OCI-LY1 (cell line): ENCODE data around the gene FSTL3.

Experiments
- EZH2 ChIP-seq: fragments of 200-600 bp; sonication (generic), shearing (Covaris generic); IDR thresholded peaks from 2 replicates; pipeline ENCODE4 v1.8.0; 2017; ENCODE audit warnings: borderline replicate concordance, mixed run types, mild to moderate bottlenecking, antibody characterized with exemption, low read length, moderate library complexity, mixed read lengths
- TF ChIP-seq, protein P1 (sequence below): fragments of 200-600 bp; sonication (generic), shearing (Covaris generic); IDR thresholded peaks from 2 replicates; pipeline ENCODE4 v1.5.1; 2017; ENCODE audit warnings: mild to moderate bottlenecking, antibody characterized with exemption, low read length, moderate library complexity, mixed read lengths

DNA sequence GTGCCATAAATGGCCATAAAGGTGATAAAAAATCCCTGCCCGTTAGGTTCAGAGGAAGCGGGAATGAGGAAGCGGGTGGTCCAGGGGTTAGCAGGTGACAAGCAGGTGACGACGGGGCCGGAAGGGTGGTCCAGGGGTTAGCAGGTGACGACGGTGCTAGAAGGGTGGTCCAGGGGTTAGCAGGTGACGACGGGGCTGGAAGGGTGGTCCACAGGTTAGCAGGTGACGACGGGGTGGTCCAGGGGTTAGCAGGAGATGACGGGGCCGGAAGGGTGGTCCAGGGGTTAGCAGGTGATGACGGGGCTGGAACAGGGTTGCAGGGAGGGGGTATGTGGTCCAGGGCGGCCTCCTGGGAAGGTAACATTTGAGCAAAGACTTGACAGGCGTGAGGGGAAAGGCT is 12.8 kb downstream of the FSTL3 start:
- TF ChIP-seq, protein P1, sequence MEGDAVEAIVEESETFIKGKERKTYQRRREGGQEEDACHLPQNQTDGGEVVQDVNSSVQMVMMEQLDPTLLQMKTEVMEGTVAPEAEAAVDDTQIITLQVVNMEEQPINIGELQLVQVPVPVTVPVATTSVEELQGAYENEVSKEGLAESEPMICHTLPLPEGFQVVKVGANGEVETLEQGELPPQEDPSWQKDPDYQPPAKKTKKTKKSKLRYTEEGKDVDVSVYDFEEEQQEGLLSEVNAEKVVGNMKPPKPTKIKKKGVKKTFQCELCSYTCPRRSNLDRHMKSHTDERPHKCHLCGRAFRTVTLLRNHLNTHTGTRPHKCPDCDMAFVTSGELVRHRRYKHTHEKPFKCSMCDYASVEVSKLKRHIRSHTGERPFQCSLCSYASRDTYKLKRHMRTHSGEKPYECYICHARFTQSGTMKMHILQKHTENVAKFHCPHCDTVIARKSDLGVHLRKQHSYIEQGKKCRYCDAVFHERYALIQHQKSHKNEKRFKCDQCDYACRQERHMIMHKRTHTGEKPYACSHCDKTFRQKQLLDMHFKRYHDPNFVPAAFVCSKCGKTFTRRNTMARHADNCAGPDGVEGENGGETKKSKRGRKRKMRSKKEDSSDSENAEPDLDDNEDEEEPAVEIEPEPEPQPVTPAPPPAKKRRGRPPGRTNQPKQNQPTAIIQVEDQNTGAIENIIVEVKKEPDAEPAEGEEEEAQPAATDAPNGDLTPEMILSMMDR, result no peak
- no peak for TF ChIP-seq EZH2
